ACC112 (cell line): ENCODE measurements around the gene MYO18A.

Source experiments
- H2AFZ ChIP-seq: fragments of 200-600 bp; sonication (generic); one replicate; pipeline ENCODE4 v1.6.0; 2017; ENCODE audit warnings: antibody characterized with exemption, low read length; ENCODE audit not compliant: unreplicated experiment
- H3K27ac ChIP-seq: fragments of 200-600 bp; sonication (generic); 2 replicates; pipeline ENCODE4 v1.5.1; 2014; ENCODE audit warnings: low read depth, mild to moderate bottlenecking, antibody characterized with exemption, low read length, moderate library complexity
- H3K27me3 ChIP-seq: fragments of 200-600 bp; sonication (generic); 2 replicates; pipeline ENCODE4 v1.6.1; 2014; ENCODE audit warnings: mild to moderate bottlenecking, antibody characterized with exemption, low read length, moderate library complexity, mixed read lengths; ENCODE audit not compliant: insufficient read depth
- H3K36me3 ChIP-seq: fragments of 200-600 bp; sonication (generic); 2 replicates; pipeline ENCODE4 v1.6.1; 2016; ENCODE audit warnings: mild to moderate bottlenecking, antibody characterized with exemption, low read length, moderate library complexity, mixed read lengths; ENCODE audit not compliant: insufficient read depth
- H3K4me1 ChIP-seq: fragments of 200-600 bp; sonication (generic); one replicate; pipeline ENCODE4 v1.6.1; 2016; ENCODE audit warnings: low read length, mixed read lengths; ENCODE audit not compliant: insufficient read depth, unreplicated experiment, control insufficient read depth
- H3K4me3 ChIP-seq: fragments of 200-600 bp; sonication (generic); 2 replicates; pipeline ENCODE4 v1.5.1; 2014; ENCODE audit warnings: mild to moderate bottlenecking, low read depth, low read length
- H3K79me2 ChIP-seq: fragments of 200-600 bp; sonication (generic); one replicate; pipeline ENCODE4 v1.6.0; 2016; ENCODE audit warnings: low read length; ENCODE audit not compliant: control insufficient read depth, unreplicated experiment, insufficient read depth

MYO18A gene

DNA sequence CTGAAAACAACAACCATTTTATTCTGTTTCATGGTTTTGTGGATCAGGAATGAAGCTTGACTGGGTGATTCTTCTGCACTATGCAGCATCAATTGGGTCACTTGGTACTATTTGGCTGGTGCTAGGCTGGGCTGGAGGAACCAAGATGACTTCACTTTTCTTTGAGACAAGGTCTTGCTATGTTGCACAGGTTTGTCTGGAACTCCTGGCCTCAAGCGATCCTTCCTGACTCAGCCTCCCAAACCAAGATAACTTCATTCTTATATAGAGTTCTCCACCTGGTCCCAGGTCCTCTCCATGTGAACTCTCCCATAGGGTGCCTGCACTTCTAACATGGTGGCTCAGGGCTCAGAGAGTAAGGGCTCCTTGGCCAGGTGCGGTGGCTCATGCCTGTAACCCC is 139.1 kb downstream of the MYO18A start:
- H2AFZ ChIP-seq = no peak overlapping the region
- H3K4me1 ChIP-seq = peaks cover 24% of the 10 kb centered on the region
- H3K27me3 ChIP-seq = peaks cover 27% of the 10 kb centered on the region
- H3K79me2 ChIP-seq = no peaks in the 10 kb centered on the region
- H3K4me3 ChIP-seq = no peak overlapping the region
- H3K27ac ChIP-seq = no peak overlapping the region
- no peaks in the 10 kb centered on the region for H3K36me3 ChIP-seq

DNA sequence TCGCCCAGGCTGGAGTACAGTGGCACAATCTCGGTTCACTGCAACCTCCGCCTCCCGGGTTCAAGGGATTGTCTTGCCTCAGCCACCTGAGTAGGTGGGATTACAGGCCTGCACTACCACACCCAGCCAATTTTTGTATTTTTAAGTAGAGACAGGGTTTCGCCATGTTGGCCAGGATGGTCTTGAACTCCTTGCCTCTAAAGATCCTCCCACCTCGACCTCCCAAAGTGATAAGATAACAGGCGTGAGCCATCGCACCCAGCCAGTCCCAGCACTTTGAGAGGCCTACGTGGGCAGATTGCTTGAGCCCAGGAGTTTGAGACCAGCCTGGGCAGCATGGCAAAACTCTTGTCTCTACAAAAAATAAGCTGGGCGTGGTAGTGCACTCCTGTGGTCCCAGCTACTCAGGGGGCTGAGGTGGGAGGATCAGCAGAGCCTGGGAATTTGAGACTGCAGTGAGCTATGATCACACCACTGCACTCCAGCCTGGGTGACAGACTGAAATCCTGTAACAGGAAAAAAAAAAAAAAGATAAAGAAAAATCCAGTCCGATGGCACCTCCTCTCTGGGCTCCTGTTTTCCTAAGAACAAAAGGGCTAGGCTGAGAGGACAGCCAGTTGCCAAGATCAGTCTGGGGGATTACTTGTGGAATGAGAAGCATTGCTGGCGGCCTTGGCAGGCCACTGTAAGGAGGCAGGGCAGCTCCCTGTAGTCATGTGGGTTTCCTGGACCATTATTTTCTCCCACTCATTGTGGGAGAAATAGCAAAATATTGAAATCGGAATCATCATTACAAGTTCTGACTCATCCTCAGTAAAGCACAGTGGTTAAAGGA is 140.2 kb downstream of the MYO18A start:
- H3K4me1 ChIP-seq = peaks cover 24% of the 10 kb centered on the region
- H3K27ac ChIP-seq = peak overlapping the region; percentile 8
- H3K36me3 ChIP-seq = no peaks in the 10 kb centered on the region
- no peak overlapping the region for H3K4me3 ChIP-seq
- H3K27me3 ChIP-seq = peaks cover 36% of the 10 kb centered on the region
- peak overlapping the region; percentile 20 for H2AFZ ChIP-seq
- H3K79me2 ChIP-seq = no peaks in the 10 kb centered on the region

DNA sequence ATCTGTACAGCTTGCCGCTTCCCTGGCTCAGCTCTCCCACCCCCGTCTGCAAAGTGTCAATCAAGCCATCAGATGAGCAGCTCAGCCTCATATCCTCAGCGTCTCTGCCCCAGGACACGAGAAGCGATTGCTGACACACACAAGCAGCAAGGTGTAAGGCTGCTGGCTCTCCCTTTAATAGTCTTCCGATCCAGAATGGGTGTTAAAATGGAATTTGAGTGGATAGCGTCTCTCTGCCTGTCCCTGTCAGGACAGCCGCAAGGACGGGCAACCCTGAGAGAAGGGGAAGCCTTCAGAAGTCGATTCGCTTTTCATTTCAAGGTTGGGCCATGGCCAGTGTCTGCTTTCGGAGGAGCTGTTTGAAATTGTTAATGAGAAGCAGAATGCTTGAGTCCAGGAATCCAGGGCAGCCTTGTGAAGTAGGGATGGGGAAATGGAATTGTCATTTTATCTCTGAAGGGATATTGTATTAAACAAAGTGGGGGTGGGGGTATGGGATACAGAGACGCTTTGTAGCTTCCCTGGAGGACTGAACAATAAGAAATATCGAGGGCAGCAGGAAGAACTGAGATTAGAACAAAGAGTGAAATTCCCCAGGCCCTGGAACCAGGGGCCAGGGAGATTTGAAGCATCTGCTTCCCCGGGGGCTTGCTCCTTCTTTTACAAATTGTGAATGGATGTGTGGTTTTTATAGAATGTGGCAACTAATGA is 142.0 kb downstream of the MYO18A start:
- Histone ChIP-seq H3K27ac (no peak overlapping the region), H3K27me3 (peaks cover 54% of the 10 kb centered on the region), H3K79me2 (no peaks in the 10 kb centered on the region), H2AFZ (no peak overlapping the region), H3K4me1 (peaks cover 24% of the 10 kb centered on the region), H3K4me3 (no peak overlapping the region), H3K36me3 (no peaks in the 10 kb centered on the region)

DNA sequence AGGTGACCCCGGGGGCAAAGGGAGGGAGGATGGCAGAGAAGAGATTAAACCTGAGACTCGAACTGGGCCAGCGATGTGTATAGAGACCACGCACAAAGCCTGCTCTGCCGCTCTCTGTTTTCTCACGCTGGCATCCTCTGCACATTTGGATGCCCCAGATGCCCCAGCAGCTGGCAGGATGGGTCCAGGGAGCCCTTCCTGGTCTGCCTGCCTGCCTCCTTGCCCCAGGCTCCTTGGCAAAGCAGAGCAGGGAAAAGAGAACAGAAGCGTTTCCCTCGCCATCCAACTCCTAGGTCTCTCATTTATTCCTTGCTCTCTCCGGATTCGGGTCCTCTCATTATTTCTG is 142.5 kb downstream of the MYO18A start:
- peaks cover 20% of the 10 kb centered on the region for H3K4me1 ChIP-seq
- no peak overlapping the region for H2AFZ ChIP-seq
- no peak overlapping the region for H3K4me3 ChIP-seq
- H3K36me3 ChIP-seq = no peaks in the 10 kb centered on the region
- H3K27ac ChIP-seq = no peak overlapping the region
- peaks cover 59% of the 10 kb centered on the region for H3K27me3 ChIP-seq
- no peaks in the 10 kb centered on the region for H3K79me2 ChIP-seq

DNA sequence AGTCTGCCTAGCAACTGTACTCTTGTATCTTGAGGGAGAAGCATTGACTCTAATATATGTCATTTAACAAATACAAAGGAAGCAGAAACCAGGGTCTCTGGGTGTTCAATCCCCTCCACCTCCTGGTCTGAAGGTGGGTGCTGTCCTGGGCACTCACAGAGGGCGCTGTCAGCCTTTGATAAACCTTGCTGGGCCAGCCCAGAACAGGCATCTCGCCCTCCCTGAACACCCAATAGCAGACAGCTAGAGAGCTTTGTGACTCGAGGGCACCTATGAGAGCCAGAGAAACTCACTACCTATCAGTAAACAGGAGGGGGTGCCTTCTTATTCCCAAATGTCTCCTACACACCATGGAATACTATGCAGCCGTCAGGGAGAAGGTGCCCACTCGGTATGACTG is 143.6 kb downstream of the MYO18A start:
- Histone ChIP-seq H3K4me1 (peaks cover 12% of the 10 kb centered on the region), H3K4me3 (no peak overlapping the region), H3K27me3 (peaks cover 70% of the 10 kb centered on the region), H3K27ac (no peak overlapping the region), H2AFZ (no peak overlapping the region), H3K79me2 (no peaks in the 10 kb centered on the region), H3K36me3 (no peaks in the 10 kb centered on the region)

DNA sequence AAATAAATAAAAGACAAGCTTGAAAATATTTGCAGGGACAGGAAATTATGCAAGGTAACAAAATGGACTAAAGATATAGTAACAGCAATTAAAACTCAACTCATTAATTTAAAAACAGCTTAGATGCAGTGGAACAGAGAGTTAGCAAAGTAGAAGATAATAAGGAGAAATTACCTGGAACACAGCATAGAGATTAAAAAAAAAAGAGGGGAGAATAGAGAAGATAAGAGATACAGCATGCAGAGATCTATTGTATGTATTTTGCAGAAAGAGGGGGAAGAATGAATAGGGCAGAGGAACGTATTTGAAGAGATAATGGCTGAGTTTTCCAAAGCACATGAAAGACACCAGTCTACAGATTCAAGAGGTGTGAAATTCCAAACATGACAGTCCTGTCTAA is 145.7 kb downstream of the MYO18A start:
- Histone ChIP-seq H3K27me3 (peaks cover 91% of the 10 kb centered on the region), H3K4me3 (no peak overlapping the region), H2AFZ (no peak overlapping the region), H3K36me3 (no peaks in the 10 kb centered on the region), H3K4me1 (no peaks in the 10 kb centered on the region), H3K79me2 (no peaks in the 10 kb centered on the region), H3K27ac (no peak overlapping the region)

DNA sequence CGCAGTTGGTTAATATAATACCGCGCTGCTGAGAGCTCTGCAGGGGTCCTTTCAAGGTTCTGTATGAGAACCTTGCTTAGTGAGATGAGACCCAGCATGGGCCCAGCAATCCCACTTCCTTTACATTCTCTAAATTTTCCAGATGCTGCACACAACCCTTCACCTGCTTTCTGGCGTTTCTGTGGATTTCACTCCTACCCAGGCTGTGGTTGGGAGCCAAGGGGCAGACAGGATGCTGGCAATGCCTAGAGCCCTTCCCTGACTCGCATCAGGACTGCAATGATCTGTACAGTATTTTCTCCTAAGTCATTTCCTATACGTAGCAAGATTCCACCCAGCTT is 147.4 kb downstream of the MYO18A start:
- Histone ChIP-seq H2AFZ (no peak overlapping the region), H3K27ac (no peak overlapping the region), H3K4me1 (no peaks in the 10 kb centered on the region), H3K27me3 (peaks cover 100% of the 10 kb centered on the region), H3K79me2 (no peaks in the 10 kb centered on the region), H3K36me3 (no peaks in the 10 kb centered on the region), H3K4me3 (no peak overlapping the region)

DNA sequence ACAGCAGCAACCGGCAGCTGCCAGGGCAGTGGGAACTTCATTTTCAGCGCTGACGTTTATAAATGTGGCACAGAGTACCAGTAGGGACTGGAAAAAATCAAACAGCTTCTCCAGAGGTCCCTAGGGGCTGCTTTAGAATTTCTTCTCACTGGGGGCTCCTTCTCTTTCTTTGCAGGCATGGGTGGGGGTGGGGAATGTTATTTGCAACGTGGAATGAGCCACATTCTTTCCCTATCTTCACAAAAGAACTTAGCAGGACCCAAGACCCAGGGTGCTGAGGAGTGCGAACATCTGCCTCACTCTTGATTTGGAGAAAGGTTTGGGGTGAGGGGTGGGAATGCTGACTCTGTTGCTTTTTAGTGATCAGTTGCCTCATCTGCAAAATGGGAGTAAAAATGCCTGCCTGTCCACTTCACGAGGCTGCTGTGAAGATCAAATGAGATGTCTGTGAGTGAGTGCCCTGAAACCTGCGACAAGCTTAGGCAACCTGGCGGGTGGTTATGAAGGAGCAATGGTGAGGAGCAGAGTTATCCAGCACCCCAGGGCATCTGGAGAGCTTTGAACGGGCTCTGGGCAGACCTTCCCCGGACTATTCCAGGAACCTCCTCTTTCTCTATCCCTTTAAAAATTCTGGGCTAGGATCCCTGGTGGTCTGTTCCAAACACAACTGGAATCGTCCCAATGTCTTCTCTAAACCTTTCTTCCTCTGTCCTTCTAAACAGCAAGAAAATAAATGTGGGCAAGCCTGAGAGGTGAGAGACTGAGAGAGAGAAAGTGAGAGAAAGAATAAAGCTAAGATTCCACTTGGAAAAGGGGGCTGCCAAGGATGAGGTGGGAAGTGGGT is 148.0 kb downstream of the MYO18A start:
- Histone ChIP-seq H3K4me3 (no peak overlapping the region), H3K27me3 (peaks cover 100% of the 10 kb centered on the region)

DNA sequence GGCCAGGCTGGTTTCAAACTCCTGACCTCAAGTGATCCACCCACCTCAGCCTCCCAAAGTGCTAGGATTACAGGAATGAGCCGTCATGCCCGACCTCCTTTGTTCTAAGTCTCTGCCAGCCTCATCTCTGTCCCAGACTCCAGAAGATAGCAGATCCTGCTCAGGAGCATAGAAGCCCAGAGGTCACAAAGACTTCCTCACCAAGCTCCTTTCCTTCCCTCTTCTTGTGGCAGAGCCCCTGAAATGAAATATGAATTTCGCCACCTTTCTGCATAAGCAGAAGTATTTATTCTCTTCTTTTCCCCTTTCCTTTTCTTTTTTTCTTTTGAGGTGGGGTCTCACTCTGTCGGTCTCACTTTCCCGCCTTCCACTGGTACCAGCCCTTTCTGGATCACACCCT is 148.7 kb downstream of the MYO18A start:
- Histone ChIP-seq H3K4me3 (no peak overlapping the region), H3K36me3 (no peaks in the 10 kb centered on the region), H3K79me2 (no peaks in the 10 kb centered on the region), H3K27ac (no peak overlapping the region), H3K27me3 (peaks cover 100% of the 10 kb centered on the region), H3K4me1 (no peaks in the 10 kb centered on the region), H2AFZ (no peak overlapping the region)

More for the DNA sequence above, 148.0 kb downstream of the MYO18A start:
- Histone ChIP-seq H3K79me2 (no peaks in the 10 kb centered on the region), H3K27ac (no peak overlapping the region), H2AFZ (no peak overlapping the region), H3K4me1 (no peaks in the 10 kb centered on the region), H3K36me3 (no peaks in the 10 kb centered on the region)

DNA sequence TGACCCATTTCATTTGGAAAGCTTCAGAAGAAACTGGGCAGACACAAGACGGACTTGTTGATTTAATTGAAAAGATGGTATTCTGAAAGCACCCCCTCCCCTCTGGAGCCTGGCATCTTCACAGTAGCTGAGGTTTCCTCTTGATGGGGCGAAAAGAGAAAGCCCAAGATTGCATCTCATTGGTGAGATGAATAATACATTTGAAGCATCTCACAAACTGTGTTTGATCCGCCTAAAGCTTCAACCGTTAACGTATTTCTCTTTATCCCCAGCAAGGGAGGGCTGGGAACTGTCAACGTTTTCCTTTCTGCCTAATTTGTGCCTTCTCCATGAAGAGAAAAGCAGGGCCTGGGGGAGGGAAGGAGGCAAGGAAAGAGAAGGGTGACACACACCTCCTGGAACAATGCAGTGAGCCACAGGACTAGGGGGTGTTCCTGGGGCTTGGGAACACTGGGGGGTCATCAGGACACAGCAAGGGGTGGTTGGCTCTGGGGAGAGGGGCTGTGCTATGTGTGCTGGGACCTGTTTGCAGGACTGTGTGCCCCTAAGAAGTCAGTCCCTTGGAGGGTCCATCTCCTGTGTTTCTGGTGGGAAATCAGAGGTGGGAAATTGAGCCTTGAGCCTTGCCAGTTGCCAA is 155.8 kb downstream of the MYO18A start:
- H3K27ac ChIP-seq = no peak overlapping the region
- H2AFZ ChIP-seq = no peak overlapping the region
- H3K4me1 ChIP-seq = no peaks in the 10 kb centered on the region
- H3K36me3 ChIP-seq = no peaks in the 10 kb centered on the region
- no peak overlapping the region for H3K4me3 ChIP-seq
- H3K79me2 ChIP-seq = no peaks in the 10 kb centered on the region
- peaks cover 96% of the 10 kb centered on the region for H3K27me3 ChIP-seq
